Left lung (tissue), 14 donors: ENCODE results near the gene SLC9A3. TPM values are rescaled to one million over a fixed set of nuclear protein-coding genes. Genes with fewer than 3 reads are reported as not detected.

Experiments
- ATAC-seq: fragments of 200-7000 bp; cut with Tn5 transposase; one replicate; pipeline ENCODE4 v1.9.1; 2020; ENCODE audit warnings: moderate library complexity
- DNase-seq, 4 donors: peaks; one replicate each; pipeline ENCODE4 v3.0.0-alpha.2; 2013 to 2020
- H3K27ac ChIP-seq, 2 donors: fragments of 200-600 bp; sonication (generic) in 1 of 2; one replicate each; pipeline versions ENCODE4 v1.5.0 to v1.8.0; 2020 to 2021
- H3K27me3 ChIP-seq, 2 donors: fragments of 200-600 bp; sonication (generic) in 1 of 2; one replicate each; pipeline versions ENCODE4 v1.5.0 to v1.8.0; 2020 to 2021
- H3K36me3 ChIP-seq, 2 donors: fragments of 200-600 bp; sonication (generic) in 1 of 2; one replicate each; pipeline versions ENCODE4 v1.5.0 to v1.8.0; 2020 to 2021
- H3K4me1 ChIP-seq, 2 donors: fragments of 200-600 bp; one replicate each; pipeline ENCODE4 v1.8.0; 2021
- H3K4me3 ChIP-seq, 2 donors: fragments of 200-600 bp; sonication (generic) in 1 of 2; one replicate each; pipeline versions ENCODE4 v1.5.0 to v1.8.0; 2020 to 2021; ENCODE audit warnings: mild to moderate bottlenecking in 1 of 2
- H3K9me3 ChIP-seq, 2 donors: fragments of 200-600 bp; sonication (generic) in 1 of 2; one replicate each; pipeline versions ENCODE4 v1.5.0 to v1.8.0; 2020 to 2021
- CTCF ChIP-seq, 2 donors: fragments of 200-600 bp; sonication (generic) in 1 of 2; IDR thresholded peaks; one replicate each; pipeline versions ENCODE4 v1.5.0 to v1.8.0; 2021; ENCODE audit warnings: antibody characterized with exemption in 2 of 2
- intact Hi-C, 2 donors: fragments of 100-400 bp; cut with DNase I; formaldehyde crosslinking; loops; one replicate each; pipeline versions ENCODE4 v1.11.2 to v1.14.2; 2022
- long read RNA-seq, 12 donors: library from polyadenylated mRNA in 2 of 12; unstranded in 2 of 12; transcript quantifications; one replicate each; pipeline ENCODE4 v2.0.0 and lab custom pipeline, GENCODE V29; 2019 to 2026
- polyA plus RNA-seq, 6 donors: library from polyadenylated mRNA; unstranded; fragments of 120-200 nt; gene quantifications; one replicate each; pipeline ENCODE4 v1.2.1, GENCODE V29; 2013; ENCODE audit not compliant: insufficient read length in 6 of 6
- total RNA-seq, 2 donors: library from RNA; stranded (reverse); fragmentation: NEBNext Ultra II Directional; extraction: Animal tissue kit (Norgen Biotek cat#: 25700); gene quantifications; one replicate each; pipeline ENCODE4 v1.2.1, GENCODE V29; 2021
- donor health status: DM: no; HTN: yes; CAD: no.
- donor health status: DM: no; HTN: no; CAD: no.

SLC9A3 gene
- 1 to 10 TPM in 1 of 2 donors, under 1 TPM in 1; 0.99 to 1.0 TPM for total RNA-seq
- polyA plus RNA-seq, result 1 to 10 TPM; 2.6 to 4.3 (median 3.2) TPM
- long read RNA-seq, donor 1, result 0 reads
- long read RNA-seq, donor 2, partial matches to known transcripts, result 22 of 22 reads
- long read RNA-seq, donor 2, other reads (novel, unspliced or antisense), result 0 of 22 reads
- long read RNA-seq, donor 3, result 0 reads
- long read RNA-seq, donor 4, partial matches to known transcripts, result 0 of 4 reads
- long read RNA-seq, donor 4, other reads (novel, unspliced or antisense), result 4 of 4 reads
- long read RNA-seq, donor 5, partial matches to known transcripts, result 5 of 5 reads
- long read RNA-seq, donor 5, other reads (novel, unspliced or antisense), result 0 of 5 reads
- long read RNA-seq, donor 6, result 0 reads
- long read RNA-seq, donor 7, result 0 reads
- long read RNA-seq, donor 8, result 0 reads
- long read RNA-seq, donor 9, result 0 reads
- long read RNA-seq, donor 10, partial matches to known transcripts, result 0 of 2 reads
- long read RNA-seq, donor 10, other reads (novel, unspliced or antisense), result 2 of 2 reads
- long read RNA-seq, donor 11, partial matches to known transcripts, result 0 of 1 reads
- long read RNA-seq, donor 11, other reads (novel, unspliced or antisense), result 0 of 1 reads
- long read RNA-seq, donor 12, partial matches to known transcripts, result 19 of 19 reads
- long read RNA-seq, donor 12, other reads (novel, unspliced or antisense), result 0 of 19 reads

- Histone ChIP-seq H3K27me3 (peaks cover 79 to 100% of the 10 kb centered on the region in 2 donors), H3K36me3 (no peaks in the 10 kb centered on the region), H3K27ac (no peak within 1 kb of the TSS), H3K4me1 (peaks cover 0 to 16% of the 10 kb centered on the region in 2 donors), H3K9me3 (no peaks in the 10 kb centered on the region), H3K4me3 (no peak within 1 kb of the TSS)
- ATAC-seq (no peak), DNase-seq (peak in 1 of 4 donors; percentile 66)
- no peak for TF ChIP-seq CTCF (IDR thresholded peaks at IDR 0.05)
- intact Hi-C loops, result no loop called here
Observed at GRCh38 chr5:524234-524972, at the start of gene SLC9A3. TSS of gene SLC9A3 (minus strand) at chr5:524449.

- Histone ChIP-seq H3K4me3 (no peak overlapping the region), H3K4me1 (no peaks in the 10 kb centered on the region), H3K27me3 (peaks cover 0 to 59% of the 10 kb centered on the region in 2 donors), H3K36me3 (no peaks in the 10 kb centered on the region), H3K27ac (no peak overlapping the region), H3K9me3 (peaks cover 0 to 22% of the 10 kb centered on the region in 2 donors)
- DNase-seq, result no peak
- intact Hi-C loops, result no loop called here
- TF ChIP-seq CTCF (IDR thresholded peaks at IDR 0.05), result no peak
- ATAC-seq, result no peak
Observed at GRCh38 chr5:573976-574375, 49.7 kb upstream of the SLC9A3 start.

- ATAC-seq (no peak), DNase-seq (no peak)
- Histone ChIP-seq H3K4me1 (no peaks in the 10 kb centered on the region), H3K4me3 (no peak overlapping the region), H3K27ac (no peak overlapping the region), H3K27me3 (peaks cover 4 to 64% of the 10 kb centered on the region in 2 donors), H3K36me3 (no peaks in the 10 kb centered on the region), H3K9me3 (peaks cover 0 to 22% of the 10 kb centered on the region in 2 donors)
- no peak for TF ChIP-seq CTCF (IDR thresholded peaks at IDR 0.05)
- intact Hi-C loops, result no loop called here
Observed at GRCh38 chr5:573206-573605, 49.0 kb upstream of the SLC9A3 start.

- Histone ChIP-seq H3K27ac (no peak overlapping the region), H3K4me1 (no peaks in the 10 kb centered on the region), H3K27me3 (peaks cover 4 to 71% of the 10 kb centered on the region in 2 donors), H3K9me3 (peaks cover 0 to 22% of the 10 kb centered on the region in 2 donors), H3K4me3 (no peak overlapping the region), H3K36me3 (no peaks in the 10 kb centered on the region)
- no peak for TF ChIP-seq CTCF (IDR thresholded peaks at IDR 0.05)
- ATAC-seq (no peak), DNase-seq (no peak)
- intact Hi-C loops, result no loop called here
Observed at GRCh38 chr5:572398-573019, 48.3 kb upstream of the SLC9A3 start.
